GM12801 (cell line): ENCODE results near the gene SFMBT2.

Experiments used
- TF ChIP-seq, protein P1 (sequence below): IDR thresholded peaks from one replicate; pipeline ENCODE4 v1.5.1; 2011; ENCODE audit warnings: control low read depth; ENCODE audit not compliant: insufficient read length; ENCODE audit errors: extremely low read depth

SFMBT2 gene

DNA sequence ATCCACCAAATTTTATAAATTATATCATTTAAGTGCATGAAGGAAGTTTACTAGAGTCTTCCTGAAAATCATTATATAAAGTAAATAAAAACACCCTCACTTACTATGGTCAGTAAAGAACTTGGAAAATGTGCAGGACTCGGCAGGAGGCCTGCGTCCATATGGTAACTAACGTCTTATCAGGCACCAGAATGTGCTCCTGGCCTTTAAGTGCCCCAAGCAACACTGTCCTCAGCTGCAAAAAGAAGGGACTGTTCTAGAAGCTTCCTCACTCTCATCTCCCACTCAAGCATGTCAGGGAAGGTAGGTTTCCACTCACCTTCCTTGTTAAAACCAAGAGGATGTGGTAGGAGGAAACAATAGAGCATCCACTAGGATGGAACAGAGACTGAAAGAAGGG lies 11.3 kb downstream of the SFMBT2 start:
- TF ChIP-seq, protein P1, sequence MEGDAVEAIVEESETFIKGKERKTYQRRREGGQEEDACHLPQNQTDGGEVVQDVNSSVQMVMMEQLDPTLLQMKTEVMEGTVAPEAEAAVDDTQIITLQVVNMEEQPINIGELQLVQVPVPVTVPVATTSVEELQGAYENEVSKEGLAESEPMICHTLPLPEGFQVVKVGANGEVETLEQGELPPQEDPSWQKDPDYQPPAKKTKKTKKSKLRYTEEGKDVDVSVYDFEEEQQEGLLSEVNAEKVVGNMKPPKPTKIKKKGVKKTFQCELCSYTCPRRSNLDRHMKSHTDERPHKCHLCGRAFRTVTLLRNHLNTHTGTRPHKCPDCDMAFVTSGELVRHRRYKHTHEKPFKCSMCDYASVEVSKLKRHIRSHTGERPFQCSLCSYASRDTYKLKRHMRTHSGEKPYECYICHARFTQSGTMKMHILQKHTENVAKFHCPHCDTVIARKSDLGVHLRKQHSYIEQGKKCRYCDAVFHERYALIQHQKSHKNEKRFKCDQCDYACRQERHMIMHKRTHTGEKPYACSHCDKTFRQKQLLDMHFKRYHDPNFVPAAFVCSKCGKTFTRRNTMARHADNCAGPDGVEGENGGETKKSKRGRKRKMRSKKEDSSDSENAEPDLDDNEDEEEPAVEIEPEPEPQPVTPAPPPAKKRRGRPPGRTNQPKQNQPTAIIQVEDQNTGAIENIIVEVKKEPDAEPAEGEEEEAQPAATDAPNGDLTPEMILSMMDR = no peak

DNA sequence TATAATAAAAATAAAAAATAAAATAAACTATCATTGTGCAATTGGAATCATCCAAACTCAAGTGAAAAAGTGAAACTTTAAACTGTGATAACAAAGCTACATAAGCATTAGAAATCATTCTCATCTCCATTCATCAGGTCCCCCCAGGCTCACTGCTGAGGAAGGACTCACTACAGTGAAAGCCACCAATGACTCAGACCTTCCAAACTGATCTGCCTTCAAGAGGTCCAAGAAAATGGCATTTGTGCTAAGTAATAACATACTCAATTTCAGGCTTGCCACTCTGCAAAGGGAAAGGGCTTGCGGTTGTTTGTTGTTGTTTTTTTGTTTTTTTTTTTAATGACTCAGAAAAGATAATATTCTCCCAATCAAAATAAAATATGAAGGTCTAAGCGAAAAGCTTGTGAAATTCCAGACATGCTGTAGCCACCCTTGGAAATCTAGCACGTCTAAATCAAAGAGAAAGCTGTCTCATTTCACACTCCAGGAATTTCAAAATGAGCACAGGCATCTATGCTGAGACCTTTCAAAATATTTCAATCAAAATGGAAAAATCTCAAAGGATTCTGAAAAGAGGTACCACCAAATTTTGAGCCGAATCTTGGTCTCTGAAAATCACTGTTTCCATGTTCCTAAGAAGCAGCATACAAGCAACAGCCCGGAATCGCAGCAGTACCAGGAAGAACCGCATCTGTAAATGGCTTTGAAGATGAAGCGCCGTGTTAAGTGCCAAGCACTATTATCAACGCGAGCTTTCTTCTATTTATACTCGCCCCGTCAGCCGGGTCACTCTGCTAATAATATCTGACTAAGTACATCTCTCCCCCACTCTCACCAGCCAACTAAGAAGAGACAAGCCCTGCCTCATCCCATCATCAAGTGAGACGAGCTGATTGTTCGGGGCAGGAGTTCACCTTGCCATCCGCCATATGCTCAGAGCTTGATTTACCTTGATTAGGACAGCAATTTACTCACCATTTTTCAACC lies 13.5 kb downstream of the SFMBT2 start:
- TF ChIP-seq, protein P1 = no peak

DNA sequence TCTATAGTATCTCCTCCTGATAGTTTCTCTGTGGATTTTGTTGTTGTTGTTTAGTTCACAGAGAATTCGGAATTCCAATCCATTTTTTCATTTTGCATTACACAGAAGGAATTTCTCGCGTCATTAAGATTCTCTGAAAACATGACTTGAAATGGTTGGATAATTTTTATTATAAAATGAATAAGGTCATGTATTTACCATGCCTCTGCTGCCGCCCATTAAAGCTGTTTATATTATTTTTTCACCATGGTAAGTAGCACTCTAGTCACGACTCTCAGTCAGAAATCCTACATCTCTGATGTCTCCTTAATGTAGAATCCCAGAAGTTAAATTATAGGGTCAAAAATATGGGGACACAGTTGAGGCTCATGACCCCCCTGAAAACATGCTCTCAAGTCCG lies 19.1 kb downstream of the SFMBT2 start:
- TF ChIP-seq, protein P1 = no peak

DNA sequence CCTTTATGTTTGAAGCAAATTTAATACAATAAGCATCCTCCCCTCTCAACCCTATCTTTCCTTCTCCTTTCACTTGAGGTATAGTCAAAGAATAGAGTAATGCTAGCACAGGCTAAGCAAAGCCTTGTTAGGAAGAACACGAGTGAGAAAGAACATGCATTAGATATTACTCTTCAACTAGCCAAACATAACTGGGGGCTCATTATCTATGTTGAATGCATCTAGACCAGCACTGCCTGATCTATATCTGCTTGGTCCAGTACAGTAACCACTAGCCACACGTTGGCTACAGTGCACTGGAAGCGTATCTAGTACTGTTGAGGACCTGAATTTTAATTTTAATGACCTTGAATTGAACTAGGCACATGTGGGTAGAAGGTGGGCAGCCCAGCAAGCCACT lies 21.0 kb downstream of the SFMBT2 start:
- TF ChIP-seq, protein P1 = no peak

DNA sequence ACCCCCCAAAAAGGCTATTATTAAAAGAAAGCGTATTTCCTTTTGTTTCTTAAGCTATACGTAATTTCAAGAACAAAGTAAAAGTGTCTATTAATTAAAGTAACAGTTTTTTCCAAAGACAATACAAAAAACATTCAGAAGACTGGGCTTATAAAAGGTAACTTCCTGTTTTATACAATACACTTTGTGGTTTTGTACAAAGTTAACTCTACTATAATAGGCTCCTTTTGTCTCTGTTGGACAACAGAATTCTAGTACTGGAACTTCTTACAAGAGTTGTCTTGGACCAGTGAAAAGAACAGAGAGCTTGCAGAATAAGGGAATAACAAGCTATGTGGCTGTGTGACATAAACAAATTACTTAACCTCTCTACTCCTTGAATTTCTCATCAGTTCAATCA lies 21.5 kb downstream of the SFMBT2 start:
- TF ChIP-seq, protein P1 = no peak

DNA sequence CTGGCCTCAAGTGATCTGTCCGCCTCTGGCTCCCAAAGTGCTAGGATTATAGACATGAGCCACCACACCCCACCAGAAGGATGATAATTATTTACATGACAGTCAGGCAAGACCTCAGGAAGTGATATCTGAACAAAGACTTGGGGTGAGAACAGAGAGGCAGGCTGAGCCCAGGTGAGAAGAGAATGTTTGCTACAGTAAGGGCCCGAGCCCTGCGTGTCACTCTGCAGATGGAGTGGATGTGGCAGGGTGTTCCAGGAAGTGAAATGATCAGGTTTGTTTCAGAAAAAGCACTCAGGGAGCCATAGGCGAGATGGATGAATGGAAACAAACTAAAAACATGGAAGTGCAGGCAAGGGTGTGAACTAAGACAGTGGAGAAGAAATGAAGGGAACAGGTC lies 22.2 kb downstream of the SFMBT2 start:
- TF ChIP-seq, protein P1 = no peak

DNA sequence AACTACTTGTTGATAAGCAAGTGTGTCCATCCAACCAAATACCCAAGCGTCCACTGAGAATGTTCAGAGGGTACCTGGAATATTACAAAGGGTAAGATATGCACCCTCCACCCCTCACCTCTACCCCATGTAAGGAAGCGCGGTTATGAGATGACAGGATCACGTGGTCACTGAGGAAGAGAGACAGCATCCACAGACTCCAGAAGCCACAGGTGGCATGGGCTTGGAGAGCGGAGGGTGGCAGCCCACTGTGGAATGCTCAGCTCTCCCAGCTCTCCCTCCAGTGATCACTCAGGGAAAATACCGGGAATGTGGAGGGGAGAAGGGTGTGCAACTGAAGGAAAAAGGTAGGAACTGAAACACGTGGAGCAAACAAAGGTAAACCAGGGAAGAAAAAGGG lies 25.7 kb downstream of the SFMBT2 start:
- TF ChIP-seq, protein P1 = no peak
